GM21619 (cell line): ENCODE results near the gene NAT9.

ENCODE experiments used
- ATAC-seq: cut with Tn5 transposase; IDR thresholded peaks from one replicate; pipeline ENCODE4 v1.9.1; 2021; ENCODE audit not compliant: unreplicated experiment

Gene NAT9

DNA sequence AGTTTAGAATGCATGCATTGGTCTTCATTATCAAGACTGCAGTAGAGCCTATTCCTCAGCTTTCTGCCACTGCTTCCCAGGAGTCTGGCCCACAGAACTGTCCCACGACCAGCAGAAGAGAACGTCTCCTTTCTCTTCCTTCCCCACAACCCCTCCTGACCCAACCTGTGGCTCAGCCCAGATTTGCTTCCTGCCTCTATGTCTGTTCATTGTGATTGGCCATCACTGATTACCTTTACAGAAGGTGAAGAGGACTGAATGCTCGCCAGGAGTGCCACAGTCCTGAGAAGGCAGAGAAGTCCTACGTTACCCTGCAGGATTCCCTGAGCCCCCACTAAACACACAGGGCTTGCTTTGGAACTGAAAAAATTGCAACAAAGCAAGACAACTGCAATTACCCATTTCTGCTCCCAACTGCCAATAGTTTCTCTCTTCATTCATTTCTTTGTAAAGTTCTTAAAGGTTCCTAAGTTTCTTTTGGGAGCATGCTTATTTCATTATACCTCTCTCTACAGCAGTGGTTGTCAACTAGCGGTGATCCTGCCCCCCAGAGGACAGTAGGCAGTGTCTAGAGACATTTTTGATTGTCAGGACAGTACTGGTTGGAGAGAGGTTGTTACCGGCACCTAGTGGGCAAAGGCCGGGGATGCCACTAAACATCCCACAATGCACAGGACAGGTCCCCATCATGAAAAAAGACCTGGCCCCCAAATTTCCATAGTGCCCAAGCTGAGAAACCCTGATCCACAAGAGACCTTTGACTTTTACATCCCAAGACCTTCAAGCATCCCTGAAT lies 4.5 kb upstream of the NAT9 start:
- no peak for ATAC-seq

DNA sequence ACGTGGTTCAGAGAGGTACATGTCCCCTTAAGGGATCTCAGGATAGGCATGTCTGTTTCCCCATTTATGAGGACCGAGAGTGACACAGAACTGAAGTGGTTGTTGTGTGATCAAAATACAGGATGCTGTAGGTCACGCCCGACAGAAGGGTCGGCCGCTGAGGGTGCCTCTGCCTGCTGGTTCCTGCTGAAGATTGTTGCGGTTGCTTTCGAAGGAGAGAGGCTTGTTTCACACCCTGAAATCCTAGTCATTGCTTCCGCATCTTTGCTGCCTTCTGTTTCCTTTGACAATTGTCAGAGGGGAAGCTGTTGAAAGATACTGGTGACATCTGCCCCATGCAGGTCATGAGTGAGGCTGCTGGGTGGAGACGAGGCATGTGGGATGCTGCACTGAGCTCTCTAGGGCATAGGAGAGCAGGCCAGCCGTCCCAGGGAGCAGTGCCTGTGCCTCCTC lies 3.8 kb upstream of the NAT9 start:
- ATAC-seq: peak; percentile 50

- ATAC-seq: no peak
Observed at GRCh38 chr17:74779501-74779900, 3.4 kb upstream of the NAT9 start.

DNA sequence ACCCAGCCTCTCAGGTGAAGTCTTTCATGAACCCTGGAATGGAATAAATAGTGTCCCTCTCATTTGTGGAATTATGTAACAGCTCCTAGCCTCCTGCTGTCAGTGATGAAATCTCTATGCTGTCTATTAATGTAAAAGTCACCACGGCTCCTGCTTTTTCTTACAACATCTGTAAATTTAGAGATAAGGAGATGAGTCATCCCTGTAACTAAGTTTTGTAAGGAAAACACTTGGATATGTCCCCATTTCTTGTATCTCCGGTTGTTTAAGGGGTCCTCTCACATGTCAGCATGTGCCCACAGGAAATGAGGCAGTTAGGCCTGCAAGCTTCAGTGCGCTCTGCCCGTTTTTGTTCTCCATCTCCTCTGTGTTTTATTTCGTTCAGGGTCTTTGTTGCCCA lies 2.8 kb upstream of the NAT9 start:
- no peak for ATAC-seq

- ATAC-seq: no peak
Observed at GRCh38 chr17:74777901-74778515, 1.9 kb upstream of the NAT9 start.

DNA sequence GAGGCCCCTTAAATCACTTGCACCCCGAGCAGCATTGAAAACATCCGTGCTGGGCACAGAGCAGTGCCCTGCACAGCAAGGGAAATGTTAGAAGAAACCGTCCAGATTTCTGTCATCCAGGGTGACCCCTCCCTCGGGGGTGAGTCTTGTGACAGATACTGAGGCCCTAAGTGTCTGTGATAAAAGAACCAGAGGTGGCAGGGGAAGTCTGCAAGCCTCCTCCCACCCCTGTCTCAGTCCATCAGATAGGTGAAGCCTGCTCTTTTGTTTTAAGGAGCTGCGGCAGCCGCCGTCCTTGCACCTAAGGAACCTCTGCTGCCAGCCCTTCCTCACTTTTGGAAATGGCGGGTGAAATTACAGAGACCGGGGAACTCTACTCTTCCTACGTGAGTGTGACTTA lies 845 bp upstream of the NAT9 start:
- ATAC-seq: no peak

DNA sequence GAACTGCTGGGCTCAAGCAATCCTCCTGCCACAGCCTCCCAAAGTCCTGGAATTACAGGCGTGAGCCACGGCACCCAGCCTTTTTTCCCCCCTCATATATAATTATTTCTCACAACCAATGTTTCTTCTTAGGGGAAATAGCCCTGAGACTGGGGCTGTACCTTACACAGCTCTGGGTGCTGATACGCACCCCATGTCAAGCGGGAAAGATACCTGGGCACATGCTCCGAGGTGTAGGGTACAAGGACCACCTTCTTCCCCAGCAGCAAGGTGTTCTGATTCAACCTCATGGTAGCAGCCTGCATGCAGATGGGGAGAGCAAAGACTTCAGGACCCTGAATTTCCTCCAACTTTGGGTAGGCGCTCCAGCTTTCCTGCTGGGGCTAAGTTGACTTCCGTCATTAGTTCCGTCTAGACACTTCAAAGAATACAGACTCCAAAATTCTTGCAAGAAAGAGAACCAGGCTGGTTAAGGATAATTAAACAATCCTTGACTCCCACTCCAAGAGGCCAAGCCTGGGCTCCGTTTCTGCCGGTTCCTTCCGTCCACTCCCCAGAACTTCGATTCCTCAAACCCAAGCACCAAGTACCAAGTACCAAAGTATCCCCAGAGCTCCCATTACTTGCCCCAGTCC lies 619 bp downstream of the NAT9 start:
- no peak for ATAC-seq

DNA sequence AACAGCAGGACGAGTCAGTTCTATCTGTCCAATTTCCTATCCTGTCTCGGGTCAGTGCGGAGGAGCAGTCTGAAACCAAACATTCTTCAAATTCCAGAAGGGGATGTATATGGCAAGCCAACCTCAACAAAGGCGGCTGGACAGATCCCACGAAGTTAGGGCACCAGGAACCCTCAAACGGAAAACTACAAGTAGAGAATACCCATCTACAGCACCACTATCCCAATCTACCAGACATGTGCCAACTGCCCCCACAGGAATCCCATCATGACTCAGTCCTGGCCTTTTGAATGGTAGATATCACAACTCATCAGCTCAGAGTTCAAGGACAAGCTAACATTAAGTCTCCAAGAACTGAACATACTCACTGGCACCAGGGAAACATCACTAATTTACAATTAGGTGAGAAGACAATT lies 2.3 kb downstream of the NAT9 start:
- no peak for ATAC-seq

DNA sequence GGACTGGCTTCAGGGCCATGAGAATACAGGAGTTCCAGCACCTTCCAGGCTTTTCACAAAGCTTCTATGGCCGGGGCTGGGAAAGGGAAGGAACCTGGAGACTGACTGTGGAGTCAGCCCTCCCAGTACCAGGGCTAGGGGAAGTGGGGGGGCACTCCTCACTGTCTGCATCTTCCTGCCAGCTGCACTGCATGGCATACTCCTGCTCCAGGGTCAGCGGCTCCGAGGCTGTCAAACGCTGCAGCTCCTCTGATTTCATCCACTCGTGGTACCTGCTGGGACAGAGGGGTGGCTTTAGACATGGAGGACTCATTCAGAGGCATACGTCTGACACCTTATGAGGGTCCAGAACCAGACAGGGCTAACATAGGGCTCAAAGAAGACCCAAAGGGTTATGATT lies 2.7 kb downstream of the NAT9 start:
- no peak for ATAC-seq

DNA sequence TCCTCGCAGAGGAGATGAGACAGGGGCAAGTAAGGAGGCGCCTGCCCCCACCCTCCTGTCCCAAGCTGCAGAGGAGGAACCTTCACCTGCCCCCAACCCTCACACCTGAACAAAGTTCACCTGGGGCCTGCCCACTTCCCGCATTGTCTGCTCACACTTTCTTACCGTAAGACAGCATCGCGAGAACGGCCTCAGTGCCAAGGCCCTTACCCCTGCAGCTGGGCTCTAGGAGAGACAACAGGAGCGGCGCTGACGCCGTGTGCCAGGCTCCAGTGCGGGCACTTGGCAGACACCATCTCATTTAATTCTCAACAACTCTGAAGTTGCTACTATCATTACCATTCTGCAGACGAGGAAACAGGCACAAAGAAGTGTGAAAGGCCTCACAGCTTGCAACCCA lies 4.1 kb downstream of the NAT9 start:
- ATAC-seq: no peak

- ATAC-seq: no peak
Observed at GRCh38 chr17:74771319-74771914, 4.7 kb downstream of the NAT9 start.

DNA sequence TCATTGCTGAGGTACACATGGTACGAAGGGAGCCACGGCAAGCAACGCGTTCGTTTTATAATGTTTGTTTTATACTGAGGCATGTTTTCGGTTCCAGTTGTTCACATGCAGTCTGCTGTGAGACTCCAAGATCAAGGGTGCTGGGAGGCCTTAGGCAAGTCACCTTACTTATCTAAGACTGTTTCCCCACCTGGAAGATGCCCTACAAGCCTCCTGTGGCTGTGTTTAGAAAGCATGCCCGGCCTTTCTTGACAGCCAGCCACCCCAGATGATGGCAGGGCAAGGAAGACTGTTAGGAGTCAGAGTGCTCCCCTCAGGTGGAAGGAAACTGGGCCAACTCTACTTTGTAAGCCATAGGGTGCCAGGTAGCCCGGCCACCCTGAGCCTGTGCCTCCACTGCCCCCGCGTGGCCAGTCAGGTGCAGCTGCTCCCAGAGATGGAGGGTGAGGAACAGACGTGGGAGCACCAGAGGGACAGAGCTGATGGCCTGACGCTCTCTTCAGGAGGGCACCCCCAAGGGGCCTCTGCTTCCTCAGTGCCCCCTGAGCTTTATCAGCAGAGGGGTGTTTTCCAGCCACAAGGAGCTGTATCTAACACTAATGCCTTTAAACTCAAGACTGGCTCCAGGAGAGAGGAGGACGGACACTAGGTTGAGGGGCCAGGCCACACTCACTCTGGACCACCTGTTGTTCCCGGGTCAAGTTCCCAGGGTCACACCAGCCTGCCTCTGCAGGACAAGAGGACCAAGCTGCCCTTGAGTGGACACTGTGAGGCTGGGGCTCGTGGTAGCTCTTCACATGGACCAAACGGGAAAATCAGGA lies 5.4 kb downstream of the NAT9 start:
- peak; percentile 46 for ATAC-seq

- no peak for ATAC-seq
Observed at GRCh38 chr17:74769856-74770497, 6.2 kb downstream of the NAT9 start.

DNA sequence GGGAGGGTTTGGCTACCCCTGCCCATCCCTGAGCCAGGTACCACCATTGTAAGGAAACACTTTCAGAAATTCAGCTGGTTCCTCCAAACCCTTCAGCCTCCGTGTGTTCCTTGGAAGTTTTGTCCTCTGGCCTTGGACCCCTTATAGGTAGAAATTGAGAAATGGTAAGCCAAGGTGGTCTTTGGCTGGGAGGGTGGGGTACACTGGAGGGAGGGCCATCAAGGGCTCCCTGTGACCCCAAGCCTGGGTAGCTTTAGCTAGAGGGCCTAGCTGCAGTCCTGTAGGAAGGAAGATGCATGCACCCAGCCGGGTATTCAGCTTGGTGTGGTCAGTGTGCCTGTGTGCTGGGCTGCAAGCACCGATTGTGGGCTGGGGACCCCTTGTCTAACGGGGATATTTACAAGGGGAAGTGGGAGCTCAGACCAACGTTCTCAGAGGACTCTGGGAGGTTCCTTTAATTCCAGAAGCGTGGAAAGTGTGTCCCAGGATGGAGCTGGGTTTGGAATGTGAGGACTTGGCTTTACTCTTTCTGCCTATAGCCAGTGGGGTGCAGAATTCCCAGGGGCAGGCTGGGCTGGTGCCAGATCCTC lies 6.8 kb downstream of the NAT9 start:
- no peak for ATAC-seq

- no peak for ATAC-seq
Observed at GRCh38 chr17:74768763-74769114, 7.4 kb downstream of the NAT9 start.

GRCh38 chr17:74768069-74768762 lies 7.9 kb downstream of the NAT9 start:
- no peak for ATAC-seq

DNA sequence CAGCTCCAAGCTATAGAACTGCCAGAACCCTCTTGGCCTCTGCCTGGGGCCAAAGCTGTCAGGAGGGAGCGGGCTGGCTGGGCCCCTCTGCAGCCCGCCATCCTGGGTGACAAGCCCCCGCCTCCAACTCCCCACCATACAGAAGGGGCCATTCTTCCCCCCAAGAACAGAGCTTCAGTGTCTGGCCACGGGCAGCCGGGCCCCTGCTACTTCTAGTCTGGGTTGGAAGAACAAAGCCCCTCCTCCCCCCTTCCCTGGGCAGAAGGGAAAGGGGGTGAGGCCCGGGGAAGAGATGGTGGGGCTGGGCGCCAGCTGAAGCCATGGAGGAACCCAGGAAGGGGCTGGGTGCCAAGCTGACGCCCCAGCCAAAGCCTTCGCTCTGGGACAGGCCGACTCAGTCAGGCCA lies 9.0 kb downstream of the NAT9 start:
- ATAC-seq: no peak

GRCh38 chr17:74766413-74766812 lies 9.7 kb downstream of the NAT9 start:
- no peak for ATAC-seq

DNA sequence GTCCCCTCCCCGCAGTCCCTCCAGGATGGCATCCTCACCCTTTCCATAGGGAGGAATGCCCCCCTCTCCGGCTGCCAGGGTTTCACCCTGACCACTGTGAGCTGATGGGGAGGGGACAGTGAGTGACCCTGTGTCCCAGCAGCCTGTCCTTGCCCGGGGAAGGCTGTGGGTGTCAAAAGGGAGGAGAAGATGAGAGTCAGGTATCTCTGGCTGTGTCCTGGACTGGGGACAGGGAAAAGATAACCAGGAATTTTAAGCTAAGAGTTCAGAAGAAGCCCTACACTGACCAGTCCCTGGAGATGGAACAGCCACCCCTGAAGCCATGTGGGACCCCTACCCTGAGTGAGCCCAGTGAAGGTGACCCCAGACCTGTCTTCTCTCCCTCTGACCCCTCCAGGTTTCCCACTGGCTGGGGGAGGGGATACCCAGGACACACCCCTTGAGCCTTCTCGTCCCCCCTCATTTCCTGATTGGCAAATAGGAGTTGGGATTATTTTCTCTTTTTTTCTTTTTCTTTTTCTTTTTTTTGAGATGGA lies 11.3 kb downstream of the NAT9 start:
- no peak for ATAC-seq
